HUES64 (cell line): ENCODE data around the gene MED12L.

Experiments used
- H3K27ac ChIP-seq: 2 replicates; pipeline ENCODE4 v1.7.0; 2013; ENCODE audit warnings: low read depth, low read length, inconsistent platforms
- H3K27me3 ChIP-seq: 2 replicates; pipeline ENCODE4 v1.6.1; 2013; ENCODE audit warnings: mild to moderate bottlenecking, low read length; ENCODE audit not compliant: insufficient read depth
- H3K36me3 ChIP-seq: 2 replicates; pipeline ENCODE4 v1.6.1; 2013; ENCODE audit warnings: mild to moderate bottlenecking, low read length; ENCODE audit not compliant: insufficient read depth
- H3K4me1 ChIP-seq: 2 replicates; pipeline ENCODE4 v1.6.1; 2013; ENCODE audit warnings: mild to moderate bottlenecking, low read length, moderate library complexity; ENCODE audit not compliant: insufficient read depth
- H3K4me3 ChIP-seq: 2 replicates; pipeline ENCODE4 v1.5.1; 2013; ENCODE audit warnings: mild to moderate bottlenecking, low read length, moderate library complexity
- H3K9ac ChIP-seq: 2 replicates; pipeline ENCODE4 v1.6.1; 2013; ENCODE audit warnings: mild to moderate bottlenecking, low read depth, low read length
- H3K9me3 ChIP-seq: 2 replicates; pipeline ENCODE4 v1.6.1; 2013; ENCODE audit warnings: low read depth, low read length; ENCODE audit not compliant: insufficient read depth
- WGBS: fragments of 150-250, 120-280 bp; methylation state at CpG from one replicate; pipeline ENCODE4 v1.1.7; 2013; ENCODE audit warnings: missing lambda C conversion rate; 5-methylcytosine and 5-hydroxymethylcytosine counted together

Gene MED12L

DNA sequence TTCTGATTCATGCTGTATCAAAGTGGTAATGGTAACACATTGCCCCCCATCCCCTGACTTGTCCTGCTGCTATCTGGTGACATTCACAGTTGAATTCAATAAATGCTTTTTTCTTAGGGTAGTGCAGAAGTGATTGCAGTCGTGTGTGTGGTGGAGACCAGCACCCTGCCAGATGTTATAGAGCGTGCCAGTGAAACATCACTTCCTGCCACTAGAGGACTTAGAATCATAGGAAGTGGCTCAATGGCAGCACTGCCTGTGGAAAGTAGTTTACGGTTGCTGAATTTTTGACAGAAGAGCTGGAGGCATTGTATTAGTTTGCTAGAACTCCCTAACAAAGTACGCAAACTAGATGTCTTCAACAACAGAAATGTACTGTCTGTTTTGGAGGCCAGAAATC, 336.5 kb downstream of the MED12L start:
- H3K9me3 ChIP-seq = no peaks in the 10 kb centered on the region
- H3K27me3 ChIP-seq = no peaks in the 10 kb centered on the region
- peaks cover 20% of the 10 kb centered on the region for H3K4me1 ChIP-seq
- no peak overlapping the region for H3K27ac ChIP-seq
- peaks cover 10% of the 10 kb centered on the region; the same call in 1 of the 2 replicates for H3K36me3 ChIP-seq
- H3K4me3 ChIP-seq = no peak overlapping the region
- WGBS = 97% methylated on average over 4 of the region's 4 CpGs
- H3K9ac ChIP-seq = no peak overlapping the region

DNA sequence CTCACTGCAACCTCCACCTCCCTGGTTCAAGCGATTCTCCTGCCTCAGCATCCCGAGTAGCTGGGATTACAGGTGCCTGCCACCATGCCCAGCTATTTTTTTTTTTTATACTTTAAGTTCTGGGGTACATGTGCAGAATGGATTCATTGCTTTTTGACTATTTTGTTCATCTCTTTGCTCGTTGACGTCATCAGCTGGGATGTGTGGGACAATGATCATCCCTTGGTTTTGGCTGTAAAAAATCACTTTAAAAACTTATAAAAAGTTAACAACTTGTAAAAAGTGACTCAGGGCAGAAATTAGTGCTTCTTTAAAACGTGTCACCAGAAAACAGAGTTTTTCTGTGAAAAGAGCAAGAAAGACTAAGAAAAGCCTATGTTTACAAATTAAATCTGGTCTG, 337.6 kb downstream of the MED12L start:
- H3K9ac ChIP-seq = no peak overlapping the region
- peaks cover 20% of the 10 kb centered on the region for H3K4me1 ChIP-seq
- 94% methylated on average over 5 of the region's 5 CpGs for WGBS
- H3K27ac ChIP-seq = no peak overlapping the region
- H3K36me3 ChIP-seq = peaks cover 7% of the 10 kb centered on the region; the same call in 1 of the 2 replicates
- H3K9me3 ChIP-seq = no peaks in the 10 kb centered on the region
- H3K27me3 ChIP-seq = no peaks in the 10 kb centered on the region
- H3K4me3 ChIP-seq = no peak overlapping the region

DNA sequence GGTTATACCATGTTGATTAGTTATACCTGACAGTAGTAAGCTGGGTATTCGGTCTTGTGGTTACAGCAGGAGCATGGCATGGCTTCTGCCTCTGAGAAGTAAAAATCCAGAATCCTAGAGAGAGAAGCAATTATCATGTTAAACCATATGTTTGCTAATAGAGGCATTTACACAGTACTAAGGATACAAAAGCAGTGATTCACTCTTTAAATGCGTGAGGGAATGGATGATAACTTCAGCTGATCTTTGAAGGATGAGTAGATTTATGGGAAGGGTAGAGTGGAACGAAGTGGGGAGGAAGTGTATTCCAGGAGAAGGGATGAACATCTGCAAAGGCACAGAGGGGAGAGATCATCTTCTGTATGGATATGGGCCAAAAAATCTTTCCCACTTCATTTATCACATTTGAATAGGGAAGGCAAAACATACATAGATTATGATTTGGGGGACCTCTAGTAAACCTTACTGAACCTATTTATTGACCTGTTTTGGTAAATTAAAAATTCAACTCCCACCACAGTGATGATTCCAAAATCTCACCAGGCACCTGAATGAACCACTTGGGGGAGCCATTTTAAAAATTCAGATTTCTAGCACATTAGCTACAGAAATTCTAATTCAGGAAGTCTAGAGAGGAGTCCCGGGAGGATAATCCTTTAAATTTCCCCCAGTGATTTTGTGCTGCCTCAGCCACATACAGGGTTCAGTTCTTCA, 340.3 kb downstream of the MED12L start:
- Histone ChIP-seq H3K27ac (no peak overlapping the region), H3K9ac (no peak overlapping the region)
- 68% methylated on average over 4 of the region's 4 CpGs for WGBS

DNA sequence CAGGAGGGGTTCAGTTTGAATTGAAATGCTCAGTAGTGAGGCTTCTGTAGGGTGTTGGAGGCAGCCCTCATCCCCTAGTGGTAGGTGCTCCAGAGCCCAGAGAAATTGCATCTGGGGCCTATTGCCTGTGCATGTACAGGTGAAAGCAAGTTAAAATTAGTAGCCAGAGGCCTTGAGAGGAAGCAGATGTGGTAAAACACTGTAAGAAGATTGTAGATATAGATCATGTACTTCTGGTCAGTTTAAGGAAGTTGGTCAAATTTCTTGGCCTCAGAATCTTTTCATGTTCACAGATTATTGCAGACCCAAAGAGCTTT, 340.8 kb downstream of the MED12L start:
- H3K4me3 ChIP-seq = no peak overlapping the region

More for the DNA sequence above, 340.3 kb downstream of the MED12L start:
- Histone ChIP-seq H3K4me3 (no peak overlapping the region), H3K27me3 (no peaks in the 10 kb centered on the region), H3K9me3 (no peaks in the 10 kb centered on the region), H3K4me1 (peaks cover 22% of the 10 kb centered on the region), H3K36me3 (peaks cover 4% of the 10 kb centered on the region; the same call in 1 of the 2 replicates)

DNA sequence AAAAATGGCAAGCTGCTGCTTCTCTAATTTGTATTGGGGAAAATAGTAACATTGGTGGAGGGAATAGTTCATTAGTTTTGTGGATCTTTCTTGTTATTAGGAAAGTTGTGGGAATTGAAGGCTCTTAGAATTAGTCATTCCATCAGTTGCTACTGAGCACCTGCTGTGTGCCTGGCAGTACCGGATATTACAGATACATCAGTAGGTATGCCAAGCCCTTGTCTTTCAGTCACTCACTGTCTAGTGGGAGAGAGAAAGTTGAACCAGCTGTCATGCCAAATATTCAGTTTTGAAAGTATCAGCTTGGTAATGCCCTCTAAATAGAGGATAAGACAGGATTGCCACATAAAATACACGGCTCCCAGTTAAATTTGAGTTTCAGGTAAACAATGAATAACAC, 342.9 kb downstream of the MED12L start:
- no peak overlapping the region for H3K27ac ChIP-seq
- 100% methylated on average over 2 of the region's 2 CpGs for WGBS
- H3K36me3 ChIP-seq = peaks cover 8% of the 10 kb centered on the region
- H3K9me3 ChIP-seq = no peaks in the 10 kb centered on the region
- H3K4me1 ChIP-seq = peaks cover 26% of the 10 kb centered on the region
- no peak overlapping the region for H3K9ac ChIP-seq
- no peaks in the 10 kb centered on the region for H3K27me3 ChIP-seq
- H3K4me3 ChIP-seq = no peak overlapping the region

More for the DNA sequence above, 340.8 kb downstream of the MED12L start:
- no peaks in the 10 kb centered on the region for H3K9me3 ChIP-seq
- no peak overlapping the region for H3K9ac ChIP-seq
- peaks cover 4% of the 10 kb centered on the region; the same call in 1 of the 2 replicates for H3K36me3 ChIP-seq
- H3K27ac ChIP-seq = no peak overlapping the region
- peaks cover 26% of the 10 kb centered on the region for H3K4me1 ChIP-seq
- H3K27me3 ChIP-seq = no peaks in the 10 kb centered on the region

DNA sequence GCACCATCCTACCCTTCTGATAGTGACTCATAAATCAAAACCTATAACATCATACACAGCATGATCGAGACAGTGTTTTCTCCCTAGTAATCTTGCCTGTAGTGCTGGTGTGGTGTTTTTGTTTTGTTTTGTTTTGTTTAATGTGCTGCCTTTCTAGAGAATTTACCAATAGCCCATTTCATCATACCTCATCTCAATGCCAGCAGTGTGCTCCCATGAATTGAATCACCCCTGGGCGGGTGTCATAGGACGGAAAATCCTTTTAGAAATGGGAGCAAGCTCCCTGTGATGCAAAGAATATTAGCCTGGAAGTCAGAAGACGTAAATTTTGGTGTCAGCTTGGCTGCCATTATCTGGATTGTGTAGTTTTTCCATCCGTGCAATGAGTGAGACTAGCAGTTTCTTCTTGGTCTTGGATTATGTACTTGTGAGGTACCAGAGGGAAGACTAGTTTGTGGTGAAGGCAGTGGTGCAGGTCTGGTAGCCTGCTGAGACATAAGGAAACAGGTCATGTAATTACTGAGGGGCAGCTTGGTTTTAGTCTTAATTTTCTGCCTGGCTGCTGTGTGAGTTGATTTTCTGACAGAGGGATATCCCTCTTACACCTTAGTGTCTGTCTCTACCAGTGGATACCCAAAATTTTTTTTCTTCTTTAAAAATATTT, 345.5 kb downstream of the MED12L start:
- Histone ChIP-seq H3K4me1 (peaks cover 22% of the 10 kb centered on the region), H3K9me3 (no peaks in the 10 kb centered on the region), H3K27me3 (no peaks in the 10 kb centered on the region), H3K4me3 (no peak overlapping the region), H3K27ac (no peak overlapping the region), H3K9ac (no peak overlapping the region), H3K36me3 (peaks cover 8% of the 10 kb centered on the region)
- WGBS = 91% methylated on average over 4 of the region's 5 CpGs

DNA sequence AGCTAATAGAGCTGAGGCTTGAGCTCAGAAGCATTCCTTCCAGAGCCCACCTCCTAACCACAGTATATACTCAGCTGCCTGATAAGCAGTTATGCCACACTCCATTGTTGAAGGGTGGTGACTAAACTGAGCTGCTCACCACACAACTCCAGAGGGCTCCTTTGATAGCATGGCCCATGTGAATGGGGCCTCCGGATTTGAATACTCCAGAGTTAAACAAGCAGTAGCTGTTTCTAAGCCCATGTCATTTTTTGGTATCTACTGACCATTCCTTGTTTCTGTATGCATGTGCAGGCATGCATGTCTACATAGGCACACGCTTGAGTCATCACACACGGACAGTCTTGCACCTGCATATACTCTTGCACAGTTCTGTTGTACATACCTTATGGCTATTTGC, 346.5 kb downstream of the MED12L start:
- Histone ChIP-seq H3K4me1 (peaks cover 17% of the 10 kb centered on the region), H3K4me3 (no peak overlapping the region), H3K27ac (no peak overlapping the region), H3K9ac (no peak overlapping the region), H3K36me3 (peaks cover 8% of the 10 kb centered on the region), H3K27me3 (no peaks in the 10 kb centered on the region), H3K9me3 (no peaks in the 10 kb centered on the region)
- WGBS = 89% methylated on average over 3 of the region's 3 CpGs

DNA sequence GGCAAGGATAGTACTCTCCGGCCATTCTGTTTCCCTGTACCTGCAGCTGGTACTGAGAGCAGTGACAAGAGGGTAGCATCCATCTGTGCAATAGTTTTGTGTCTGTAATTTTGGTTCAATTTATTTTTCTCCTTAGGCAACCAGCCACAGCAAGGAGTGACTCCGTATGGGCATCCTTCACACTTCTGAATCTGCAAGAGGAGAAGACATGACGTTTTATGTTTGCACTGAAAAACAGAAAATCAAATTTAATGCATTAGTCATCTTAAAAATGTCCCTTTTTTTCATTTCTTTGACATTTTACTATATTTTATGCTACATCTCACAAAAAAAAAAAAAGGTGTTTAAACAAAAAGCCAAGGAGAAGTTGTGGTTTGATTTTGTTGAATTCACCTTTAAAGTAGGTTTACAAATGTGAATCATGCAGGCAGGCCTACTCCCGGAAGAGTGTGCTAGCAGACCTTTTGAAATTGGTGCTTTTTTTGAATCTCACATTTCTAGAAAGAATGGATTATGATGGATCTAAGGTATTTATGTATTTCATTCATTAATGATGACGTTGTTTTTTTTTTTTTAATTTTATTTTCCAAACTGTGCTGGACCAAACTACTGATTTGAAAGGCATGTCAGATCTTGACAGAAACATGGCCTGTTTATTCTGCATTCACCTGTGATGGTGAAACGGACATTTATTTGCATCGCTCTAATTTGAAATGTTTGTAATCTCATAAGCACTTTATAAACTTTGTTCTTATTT, 347.3 kb downstream of the MED12L start:
- 96% methylated on average over 6 of the region's 7 CpGs for WGBS
- Histone ChIP-seq H3K27ac (no peak overlapping the region), H3K36me3 (peaks cover 8% of the 10 kb centered on the region), H3K9me3 (no peaks in the 10 kb centered on the region), H3K4me3 (no peak overlapping the region), H3K4me1 (peaks cover 17% of the 10 kb centered on the region), H3K27me3 (no peaks in the 10 kb centered on the region), H3K9ac (no peak overlapping the region)

DNA sequence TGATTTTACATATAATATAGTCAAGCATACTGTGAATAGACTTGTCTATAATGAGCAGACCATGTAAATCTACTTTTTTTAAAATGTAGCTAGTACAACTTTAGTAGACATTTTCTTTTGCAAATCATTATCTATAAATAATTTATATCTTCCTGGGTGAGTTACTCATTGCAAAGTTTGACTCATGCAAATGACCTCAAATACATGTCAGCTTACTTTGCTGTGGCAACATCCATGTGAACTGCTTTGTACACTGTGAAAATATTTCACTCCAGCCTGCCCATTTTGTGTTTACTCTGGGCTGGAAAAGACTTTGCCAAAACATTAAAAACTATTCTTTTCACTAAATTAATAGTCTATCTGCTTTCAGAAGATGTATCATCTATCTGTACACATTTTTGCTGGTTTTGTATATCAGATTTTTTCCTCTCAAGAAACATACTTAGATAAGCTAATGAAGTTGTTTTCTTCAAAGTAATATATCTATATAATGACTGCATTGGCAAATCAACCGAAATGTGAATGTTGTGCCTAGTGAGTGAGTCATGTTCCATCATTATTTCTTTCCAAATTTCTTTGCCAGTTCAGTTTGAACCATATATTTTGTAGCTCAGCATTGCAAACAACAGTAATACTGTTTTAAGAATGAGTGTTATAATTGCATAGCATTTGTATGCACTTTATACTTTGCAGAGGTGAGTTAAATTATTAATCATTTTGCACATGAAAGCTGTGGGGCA, 348.9 kb downstream of the MED12L start:
- no peak overlapping the region for H3K9ac ChIP-seq
- H3K9me3 ChIP-seq = no peaks in the 10 kb centered on the region
- no peak overlapping the region for H3K27ac ChIP-seq
- H3K27me3 ChIP-seq = no peaks in the 10 kb centered on the region
- peaks cover 8% of the 10 kb centered on the region for H3K36me3 ChIP-seq
- H3K4me3 ChIP-seq = no peak overlapping the region
- peaks cover 17% of the 10 kb centered on the region for H3K4me1 ChIP-seq
- WGBS = 100% methylated on average over 1 of the region's 1 CpG

DNA sequence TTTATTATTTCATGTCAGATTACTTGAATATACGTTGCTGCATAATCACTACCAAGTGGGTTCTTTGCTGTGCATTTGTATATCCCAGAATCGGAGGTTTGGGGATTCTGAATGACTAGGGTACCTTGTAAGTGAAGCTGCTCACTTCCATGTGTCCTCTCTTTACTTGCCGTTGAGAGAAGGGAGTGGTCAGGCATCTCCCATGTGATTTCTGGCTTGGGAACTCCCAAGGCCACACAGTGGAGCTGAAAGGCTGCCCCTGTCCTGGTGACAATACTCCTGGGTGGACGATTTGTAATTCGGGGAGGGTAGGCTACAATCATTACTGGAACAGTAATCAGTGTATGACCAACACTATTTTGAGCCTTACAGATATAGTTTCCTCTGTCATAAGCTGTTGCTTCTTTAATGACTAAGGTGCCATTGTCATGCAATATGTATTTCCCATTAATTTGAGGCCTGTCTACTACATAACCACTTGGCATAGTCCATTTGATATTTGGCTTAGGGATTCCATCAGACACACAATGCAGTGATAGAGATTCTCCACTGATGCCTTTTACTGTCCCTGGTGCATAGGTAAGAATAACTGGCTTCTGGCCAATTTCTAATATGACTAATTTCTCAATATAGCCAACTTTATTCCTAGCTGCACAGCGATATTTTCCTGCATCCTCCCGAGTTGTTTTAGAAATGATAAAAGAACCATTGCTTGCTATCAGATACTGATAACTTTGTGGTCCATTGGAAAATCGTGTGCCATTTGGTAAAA, 351.4 kb downstream of the MED12L start:
- Histone ChIP-seq H3K27ac (no peak overlapping the region), H3K4me1 (peaks cover 15% of the 10 kb centered on the region), H3K9ac (no peak overlapping the region), H3K36me3 (peaks cover 4% of the 10 kb centered on the region; the same call in 1 of the 2 replicates), H3K4me3 (no peak overlapping the region), H3K9me3 (no peaks in the 10 kb centered on the region), H3K27me3 (no peaks in the 10 kb centered on the region)
- WGBS = 93% methylated on average over 8 of the region's 8 CpGs
